GM19455 (cell line): ENCODE data around the gene CTF1.
"Not testable (repeated sequence)": the region's sequence is repeated elsewhere in the genome, so short reads cannot be mapped to it uniquely, and the experiment has no call there.

Experiments
- ATAC-seq: cut with Tn5 transposase; IDR thresholded peaks from one replicate; pipeline ENCODE4 v1.9.1; 2021; ENCODE audit not compliant: unreplicated experiment

CTF1 gene

DNA sequence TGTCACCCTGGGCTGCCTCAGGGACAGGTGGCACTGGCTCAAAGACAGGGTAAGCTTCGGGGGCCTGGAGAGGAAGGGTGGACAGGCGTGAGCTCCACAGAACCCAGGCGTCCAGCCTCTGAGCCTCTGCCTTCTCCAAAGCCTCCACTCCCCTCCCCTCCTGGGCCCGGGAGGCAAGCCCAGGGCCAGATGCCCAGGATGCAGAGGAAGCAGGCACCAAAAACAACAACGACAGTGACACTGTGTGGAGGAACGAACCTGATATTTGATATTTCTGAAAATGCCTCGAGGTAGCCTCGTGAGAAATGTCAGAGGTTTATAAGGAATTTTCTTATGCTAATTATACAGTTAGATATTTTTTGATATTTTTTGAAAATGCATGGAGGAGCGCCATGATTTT lies 8.5 kb upstream of the CTF1 start:
- no peak for ATAC-seq

DNA sequence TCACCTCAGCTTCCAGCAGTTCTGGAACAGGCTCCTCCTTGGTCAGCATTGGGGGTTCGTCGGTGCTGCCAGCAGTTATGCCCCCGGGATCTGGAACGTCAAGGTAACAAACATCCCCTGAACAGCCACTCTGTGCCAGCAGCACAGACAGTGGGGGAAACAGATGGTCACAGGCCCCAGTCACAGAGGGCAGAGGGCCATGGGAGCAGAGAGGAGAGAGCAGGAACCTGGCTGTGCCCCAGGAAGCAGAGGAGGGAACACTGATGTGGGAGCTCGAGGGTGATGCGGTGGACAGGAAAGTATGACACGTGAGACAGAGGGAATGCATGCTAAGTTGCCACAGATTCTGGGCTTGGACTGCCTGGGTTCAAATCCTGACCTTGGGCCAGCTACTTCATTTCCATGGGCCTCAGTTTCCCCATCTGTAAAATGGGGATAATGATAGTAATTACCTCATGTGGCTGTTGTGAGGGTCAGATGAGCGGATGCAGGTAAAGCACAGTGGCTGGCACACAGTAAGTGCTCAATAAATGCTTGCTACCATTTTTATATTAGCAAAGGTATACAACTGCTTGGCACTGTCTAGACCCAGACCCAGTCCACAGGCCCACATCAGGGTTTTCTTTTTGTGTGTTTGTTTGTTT lies 7.4 kb upstream of the CTF1 start:
- no peak for ATAC-seq

DNA sequence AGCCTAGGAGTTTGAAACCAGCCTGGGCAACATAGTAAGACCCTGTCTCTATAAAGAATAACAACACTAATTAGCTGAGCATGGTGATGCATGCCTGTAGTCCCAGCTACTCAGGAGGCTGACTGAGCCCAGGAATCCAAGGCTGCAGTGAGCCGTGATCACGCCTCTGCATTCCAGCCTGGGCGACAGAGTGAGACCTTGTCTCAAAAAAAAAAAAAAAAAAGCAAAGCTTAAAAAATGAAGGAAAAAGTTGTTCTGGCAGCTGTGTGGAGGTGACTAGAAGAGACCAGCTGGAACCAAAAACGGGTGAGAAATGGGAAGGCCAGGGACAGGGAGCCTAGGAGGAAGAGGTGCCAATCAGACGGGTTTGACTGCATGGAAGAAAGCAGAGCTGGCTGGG lies 6.7 kb upstream of the CTF1 start:
- ATAC-seq, result no peak

GRCh38 chr16:30891043-30891823 lies 5.2 kb upstream of the CTF1 start:
- ATAC-seq, result not testable (repeated sequence)

- ATAC-seq, result no peak
These were observed 3.6 kb upstream of the CTF1 start for GRCh38 chr16:30892670-30893416.

DNA sequence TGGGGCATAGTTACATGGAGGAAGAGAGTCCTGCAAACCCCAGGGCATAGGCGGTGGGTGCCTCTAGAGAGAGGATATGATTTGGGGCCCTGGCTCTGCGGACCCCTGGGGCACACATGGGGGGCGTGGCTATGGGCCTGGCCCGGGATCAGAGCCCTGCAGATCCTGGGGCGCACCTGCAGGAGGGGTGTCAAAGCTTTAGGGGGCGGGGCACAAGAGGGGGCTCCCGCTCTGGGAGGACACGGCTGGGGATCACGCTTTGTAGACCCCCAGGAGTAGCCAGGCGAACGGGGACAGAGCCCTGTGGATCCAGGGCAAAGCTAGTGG lies 3.0 kb upstream of the CTF1 start:
- peak; percentile 5 for ATAC-seq

DNA sequence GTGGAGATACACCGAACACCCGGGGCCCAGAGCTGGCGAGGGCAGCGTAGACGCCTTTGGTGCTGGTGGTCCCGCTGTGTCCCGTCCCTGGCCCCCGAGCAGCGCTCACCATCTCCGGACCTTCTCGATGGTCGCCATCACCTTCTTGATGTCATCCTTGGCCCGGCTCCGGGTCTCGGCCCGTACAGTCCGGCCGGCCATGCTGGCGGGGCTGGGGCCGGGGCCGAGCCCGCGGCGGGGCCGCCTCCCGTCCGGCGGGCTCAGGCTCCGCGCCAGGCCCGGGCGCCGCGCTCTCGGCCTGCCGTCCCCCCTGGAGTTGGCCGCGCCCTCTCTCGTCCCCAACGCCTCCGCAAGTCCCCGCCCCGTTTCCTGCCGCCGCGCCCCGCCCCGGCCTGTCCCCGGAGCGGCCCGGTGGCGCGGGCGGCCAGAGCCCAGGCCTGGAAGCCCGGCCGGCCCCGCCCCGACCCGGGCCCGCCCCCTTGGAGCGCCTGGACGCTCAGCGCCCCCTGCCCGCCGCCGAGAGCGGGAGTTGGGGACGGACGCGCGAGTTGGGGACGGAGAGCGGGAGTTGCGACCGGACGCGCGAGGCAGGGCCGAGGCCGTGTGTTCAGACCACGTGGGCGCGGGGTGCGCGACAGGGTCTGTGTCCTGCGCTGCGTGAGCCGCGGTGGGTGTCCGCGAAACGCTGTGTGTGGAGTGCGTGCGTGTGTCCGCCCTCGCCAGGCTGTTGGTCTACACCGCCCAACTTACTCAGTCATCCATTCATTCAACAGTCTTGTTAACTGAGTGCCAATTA lies 2.5 kb upstream of the CTF1 start, which contains the start of gene BCL7C:
Gene BCL7C (minus strand): TSS at position 334 of the 796 bp plus-strand sequence. CDS start 133 bp downstream, at position 201.
- peak; percentile 85 for ATAC-seq

GRCh38 chr16:30894540-30895368 lies 1.7 kb upstream of the CTF1 start:
- ATAC-seq, result no peak

DNA sequence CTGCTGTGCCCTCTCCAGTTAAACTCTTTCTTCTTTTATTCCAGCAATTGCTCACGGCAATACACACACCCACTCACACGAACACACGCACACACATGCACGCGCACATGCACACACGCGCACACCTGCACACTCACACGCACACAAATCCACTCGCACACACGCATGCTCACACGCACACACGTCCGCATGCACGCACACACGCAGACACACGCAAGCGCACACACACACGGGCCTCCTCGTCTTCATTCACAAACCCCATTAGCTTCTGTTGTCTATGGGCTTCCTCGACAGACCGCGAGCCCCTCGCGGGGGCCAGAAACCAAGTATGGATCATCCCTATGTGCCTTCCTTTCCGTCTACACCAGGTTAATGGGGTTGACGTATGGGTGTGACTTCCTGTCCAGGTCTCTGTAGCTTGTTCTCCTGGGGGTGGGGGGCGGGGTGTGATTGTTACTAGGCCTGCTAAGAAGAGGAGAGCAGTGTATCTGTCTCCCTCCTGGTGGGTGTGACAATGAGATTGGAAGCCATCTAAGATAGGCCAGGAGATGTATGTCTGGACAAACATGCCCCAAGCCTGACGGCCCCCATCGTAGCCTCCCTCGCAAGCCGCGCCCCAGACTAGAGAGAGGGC lies 670 bp upstream of the CTF1 start:
- ATAC-seq, result no peak

- no peak for ATAC-seq
These were observed 697 bp downstream of the CTF1 start for GRCh38 chr16:30896889-30897733.

GRCh38 chr16:30899794-30900193 lies 3.4 kb downstream of the CTF1 start:
- no peak for ATAC-seq

GRCh38 chr16:30900588-30900987 lies 4.2 kb downstream of the CTF1 start:
- no peak for ATAC-seq

GRCh38 chr16:30901201-30902028 lies 5.0 kb downstream of the CTF1 start:
- ATAC-seq, result no peak

DNA sequence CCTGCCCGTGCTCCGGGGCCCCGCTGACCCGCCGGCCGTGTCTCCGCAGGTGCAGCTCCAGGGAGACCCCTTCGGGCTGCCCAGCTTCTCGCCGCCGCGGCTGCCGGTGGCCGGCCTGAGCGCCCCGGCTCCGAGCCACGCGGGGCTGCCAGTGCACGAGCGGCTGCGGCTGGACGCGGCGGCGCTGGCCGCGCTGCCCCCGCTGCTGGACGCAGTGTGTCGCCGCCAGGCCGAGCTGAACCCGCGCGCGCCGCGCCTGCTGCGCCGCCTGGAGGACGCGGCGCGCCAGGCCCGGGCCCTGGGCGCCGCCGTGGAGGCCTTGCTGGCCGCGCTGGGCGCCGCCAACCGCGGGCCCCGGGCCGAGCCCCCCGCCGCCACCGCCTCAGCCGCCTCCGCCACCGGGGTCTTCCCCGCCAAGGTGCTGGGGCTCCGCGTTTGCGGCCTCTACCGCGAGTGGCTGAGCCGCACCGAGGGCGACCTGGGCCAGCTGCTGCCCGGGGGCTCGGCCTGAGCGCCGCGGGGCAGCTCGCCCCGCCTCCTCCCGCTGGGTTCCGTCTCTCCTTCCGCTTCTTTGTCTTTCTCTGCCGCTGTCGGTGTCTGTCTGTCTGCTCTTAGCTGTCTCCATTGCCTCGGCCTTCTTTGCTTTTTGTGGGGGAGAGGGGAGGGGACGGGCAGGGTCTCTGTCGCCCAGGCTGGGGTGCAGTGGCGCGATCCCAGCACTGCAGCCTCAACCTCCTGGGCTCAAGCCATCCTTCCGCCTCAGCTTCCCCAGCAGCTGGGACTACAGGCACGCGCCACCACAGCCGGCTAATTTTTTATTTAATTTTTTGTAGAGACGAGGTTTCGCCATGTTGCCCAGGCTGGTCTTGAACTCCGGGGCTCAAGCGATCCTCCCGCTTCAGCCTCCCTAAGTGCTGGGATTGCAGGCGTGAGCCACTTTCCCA lies 5.9 kb downstream of the CTF1 start:
- ATAC-seq, result no peak

DNA sequence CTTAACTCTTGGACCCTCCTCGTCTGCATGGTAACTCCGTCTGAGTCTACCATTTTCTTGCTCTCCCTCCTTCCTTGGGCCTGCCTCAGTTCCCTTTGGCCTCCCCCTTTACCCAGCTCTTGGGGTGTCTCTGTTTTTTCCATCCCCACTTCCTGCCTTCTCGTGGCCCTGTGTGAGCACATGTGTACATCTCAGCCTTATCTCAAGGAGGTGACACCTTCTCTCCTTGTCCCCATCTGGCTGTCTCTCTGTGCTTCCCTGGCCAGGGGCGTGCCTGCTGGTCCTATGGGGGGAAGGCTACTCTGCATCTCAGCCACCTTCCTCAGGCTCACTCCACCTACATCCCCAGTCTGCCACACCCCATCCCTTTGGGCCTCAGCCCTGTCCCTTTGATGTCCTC lies 6.6 kb downstream of the CTF1 start:
- no peak for ATAC-seq

DNA sequence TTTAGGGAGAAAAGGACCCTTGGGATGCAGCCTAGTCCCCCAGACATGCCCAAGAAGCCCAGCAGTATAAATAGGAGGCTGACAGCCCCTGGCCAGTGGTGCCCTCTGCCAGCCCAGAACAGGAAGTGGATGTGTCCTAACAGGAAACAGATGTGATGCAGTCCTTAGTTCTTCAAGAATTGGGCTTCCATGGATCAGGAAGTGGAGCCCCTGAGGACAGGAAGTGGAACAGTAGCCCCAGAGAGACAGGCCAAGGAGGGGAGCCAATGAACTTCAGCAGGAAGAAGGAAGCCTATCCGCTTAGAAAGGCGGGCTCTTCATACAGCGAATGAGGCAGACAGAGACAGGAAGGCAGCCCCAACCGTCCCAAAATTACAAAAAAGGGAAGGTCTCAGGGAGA lies 7.2 kb downstream of the CTF1 start:
- no peak for ATAC-seq
